Retina (tissue), 1 donor: ENCODE results near the gene HCAR1.
A peak's percentile ranks its signal among the peaks of the same experiment; 100 is the strongest.
"Not testable (repeated sequence)": the region's sequence is repeated elsewhere in the genome, so short reads cannot be mapped to it uniquely, and the experiment has no call there.

ENCODE experiments used
- DNase-seq: peaks from one replicate; pipeline ENCODE4 v3.0.0-alpha.2; 2016

Gene HCAR1

DNA sequence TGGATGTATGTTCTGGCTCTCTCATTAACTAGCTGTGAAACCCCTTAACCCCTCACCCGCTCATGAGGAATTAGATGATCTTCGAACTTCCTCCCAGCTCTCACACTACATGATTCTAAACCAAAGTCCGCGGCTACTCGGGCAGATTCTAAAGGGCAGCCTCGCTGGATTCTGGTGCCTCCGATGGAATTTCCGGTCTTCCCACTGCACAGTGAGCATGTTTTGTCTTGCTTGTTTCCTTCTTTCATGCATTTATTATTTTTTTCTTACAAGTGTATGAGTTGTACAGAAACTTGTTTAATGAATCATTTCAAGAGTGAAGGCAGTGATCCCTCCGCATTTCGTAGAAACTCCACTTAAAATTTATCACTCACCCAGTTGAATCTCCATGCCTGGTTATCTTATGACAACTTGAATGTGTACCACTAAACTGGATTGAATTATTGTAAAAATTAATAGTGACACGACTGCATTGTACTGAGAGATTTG is 9.5 kb downstream of the HCAR1 start:
- no peak for DNase-seq

- not testable (repeated sequence) for DNase-seq
Observed at GRCh38 chr12:122716658-122717057, 14.0 kb downstream of the HCAR1 start, which contains the start of gene HCAR3. Gene HCAR3, minus strand, starts transcription at chr12:122716811. Its CDS starts 74 bp downstream, at chr12:122716737.

GRCh38 chr12:122715211-122715610 is 15.4 kb downstream of the HCAR1 start:
- not testable (repeated sequence) for DNase-seq

DNA sequence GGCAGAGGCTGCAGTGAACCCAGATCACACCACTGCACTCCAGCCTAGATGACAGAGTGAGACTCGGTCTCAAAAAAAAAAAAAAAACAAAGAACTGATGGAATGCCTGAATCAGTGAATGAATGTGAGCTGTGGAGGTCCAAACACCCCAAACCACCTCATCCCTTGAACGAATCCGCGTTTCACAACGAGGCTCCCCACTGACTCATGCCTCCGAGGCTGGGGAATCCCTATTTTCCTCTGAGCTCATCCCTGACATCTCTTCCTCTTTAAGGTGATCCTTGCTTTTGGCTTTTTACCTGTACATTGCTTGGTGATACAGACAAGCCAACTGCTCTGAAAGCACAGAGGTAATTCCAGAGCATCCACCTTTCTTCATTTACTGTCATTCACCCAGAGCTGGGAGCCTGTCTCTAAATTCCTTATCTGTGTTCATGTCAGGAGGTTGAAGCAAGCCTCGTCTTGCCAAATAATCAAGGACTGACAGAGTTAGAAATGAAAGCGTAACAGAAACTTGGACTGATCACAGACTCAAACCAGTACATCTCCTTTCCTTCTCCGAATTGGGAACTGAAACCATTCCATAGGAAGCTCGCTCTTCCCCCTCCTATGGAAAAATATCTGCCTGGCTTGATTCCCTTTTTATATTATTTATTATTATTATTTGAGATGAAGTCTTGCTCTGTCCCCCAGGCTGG is 17.0 kb downstream of the HCAR1 start:
- DNase-seq, result not testable (repeated sequence)

GRCh38 chr12:122711266-122711665 is 19.4 kb downstream of the HCAR1 start:
- DNase-seq, result not testable (repeated sequence)

- not testable (repeated sequence) for DNase-seq
Observed at GRCh38 chr12:122710341-122710740, 20.3 kb downstream of the HCAR1 start.

DNA sequence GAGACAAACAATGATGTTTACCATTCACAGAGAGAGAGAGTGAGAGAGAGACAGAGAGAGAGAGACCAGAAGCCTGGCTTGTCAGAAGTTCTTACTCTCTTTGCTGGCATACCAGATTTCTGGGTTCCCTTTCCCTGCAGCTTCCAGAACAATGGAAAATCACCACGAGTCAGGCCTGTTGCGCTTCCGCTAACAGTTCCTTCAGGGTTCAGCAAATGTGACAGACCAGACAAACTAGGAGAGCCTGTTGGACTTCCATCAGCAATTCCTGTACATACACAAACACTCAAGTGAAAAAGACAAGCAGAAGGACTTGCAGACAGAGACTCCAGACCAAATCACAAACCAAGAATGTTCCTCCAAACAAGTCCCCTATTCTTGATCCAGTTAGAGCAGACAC is 21.4 kb downstream of the HCAR1 start:
- not testable (repeated sequence) for DNase-seq

GRCh38 chr12:122703841-122704240 is 26.8 kb downstream of the HCAR1 start:
- not testable (repeated sequence) for DNase-seq

DNA sequence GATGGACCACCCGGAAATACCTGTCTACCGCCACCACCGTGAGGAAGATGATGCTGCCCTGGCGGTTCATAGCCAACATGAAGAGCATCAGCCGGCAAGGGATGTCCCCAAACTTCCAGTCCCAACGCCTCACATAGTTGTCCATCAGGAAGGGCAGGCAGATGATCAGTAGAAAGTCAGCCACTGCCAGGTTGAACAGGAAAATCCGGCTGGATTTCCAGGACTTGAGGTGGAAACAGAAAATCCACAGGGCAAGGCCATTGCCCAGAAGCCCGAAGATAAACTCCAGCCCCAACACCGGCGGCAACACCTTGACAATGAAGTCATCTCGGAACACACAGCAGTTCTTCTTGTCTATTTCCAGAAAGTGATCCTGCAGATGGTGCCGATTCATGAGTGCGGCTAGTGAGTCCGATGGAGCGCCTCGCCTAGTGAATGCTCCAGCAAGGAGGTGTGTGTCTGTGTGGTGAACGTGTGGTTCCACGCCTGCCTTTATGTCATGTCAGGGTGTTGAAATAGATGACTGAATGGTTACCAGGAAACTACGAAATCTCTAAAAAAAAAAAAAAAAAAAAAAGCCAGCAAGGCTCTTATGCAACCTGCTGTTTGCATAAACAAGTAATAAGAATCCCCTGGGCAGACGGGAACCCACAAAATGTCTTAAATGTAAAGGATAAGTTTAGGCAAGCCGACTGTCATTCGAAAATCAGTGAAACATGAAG is 27.6 kb downstream of the HCAR1 start, which contains the start of gene HCAR2:
Gene HCAR2, minus strand, starts transcription at position 468 of the 722 bp plus-strand sequence. Its CDS starts 74 bp downstream, at position 394.
- DNase-seq, result peak; percentile 2

GRCh38 chr12:122701481-122701880 is 29.2 kb downstream of the HCAR1 start:
- not testable (repeated sequence) for DNase-seq

DNA sequence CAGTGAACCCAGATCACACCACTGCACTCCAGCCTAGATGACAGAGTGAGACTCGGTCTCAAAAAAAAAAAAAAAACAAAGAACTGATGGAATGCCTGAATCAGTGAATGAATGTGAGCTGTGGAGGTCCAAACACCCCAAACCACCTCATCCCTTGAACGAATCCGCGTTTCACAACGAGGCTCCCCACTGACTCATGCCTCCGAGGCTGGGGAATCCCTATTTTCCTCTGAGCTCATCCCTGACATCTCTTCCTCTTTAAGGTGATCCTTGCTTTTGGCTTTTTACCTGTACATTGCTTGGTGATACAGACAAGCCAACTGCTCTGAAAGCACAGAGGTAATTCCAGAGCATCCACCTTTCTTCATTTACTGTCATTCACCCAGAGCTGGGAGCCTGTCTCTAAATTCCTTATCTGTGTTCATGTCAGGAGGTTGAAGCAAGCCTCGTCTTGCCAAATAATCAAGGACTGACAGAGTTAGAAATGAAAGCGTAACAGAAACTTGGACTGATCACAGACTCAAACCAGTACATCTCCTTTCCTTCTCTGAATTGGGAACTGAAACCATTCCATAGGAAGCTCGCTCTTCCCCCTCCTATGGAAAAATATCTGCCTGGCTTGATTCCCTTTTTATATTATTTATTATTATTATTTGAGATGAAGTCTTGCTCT is 30.5 kb downstream of the HCAR1 start:
- DNase-seq, result not testable (repeated sequence)

- DNase-seq, result not testable (repeated sequence)
Observed at GRCh38 chr12:122696922-122697321, 33.7 kb downstream of the HCAR1 start.

DNA sequence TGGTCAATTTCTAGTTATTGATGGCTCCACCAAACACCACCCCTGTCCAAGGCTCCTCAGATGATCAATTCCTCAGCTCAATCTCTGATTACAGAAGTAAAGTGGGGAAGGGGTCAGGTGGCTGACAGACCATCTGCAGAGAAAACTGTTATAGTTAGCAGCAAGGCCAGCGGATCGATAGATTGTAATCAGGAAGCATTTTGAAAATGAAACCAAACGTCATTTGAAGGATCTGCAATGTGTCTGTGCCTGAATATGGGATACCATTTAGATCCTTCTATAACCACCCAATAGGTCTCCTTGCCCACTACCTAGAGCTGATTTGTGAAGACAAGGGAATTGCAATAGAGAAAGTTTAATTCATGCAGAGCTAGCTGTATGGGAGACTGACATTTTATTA is 39.1 kb downstream of the HCAR1 start:
- no peak for DNase-seq

GRCh38 chr12:122688291-122688690 is 42.4 kb downstream of the HCAR1 start:
- no peak for DNase-seq

GRCh38 chr12:122687086-122687485 is 43.6 kb downstream of the HCAR1 start:
- DNase-seq, result no peak

- no peak for DNase-seq
Observed at GRCh38 chr12:122686538-122686937, 44.1 kb downstream of the HCAR1 start.

- DNase-seq, result no peak
Observed at GRCh38 chr12:122684297-122684813, 46.3 kb downstream of the HCAR1 start.

- DNase-seq, result no peak
Observed at GRCh38 chr12:122681814-122682213, 48.8 kb downstream of the HCAR1 start.

GRCh38 chr12:122680989-122681388 is 49.7 kb downstream of the HCAR1 start:
- not testable (repeated sequence) for DNase-seq

DNA sequence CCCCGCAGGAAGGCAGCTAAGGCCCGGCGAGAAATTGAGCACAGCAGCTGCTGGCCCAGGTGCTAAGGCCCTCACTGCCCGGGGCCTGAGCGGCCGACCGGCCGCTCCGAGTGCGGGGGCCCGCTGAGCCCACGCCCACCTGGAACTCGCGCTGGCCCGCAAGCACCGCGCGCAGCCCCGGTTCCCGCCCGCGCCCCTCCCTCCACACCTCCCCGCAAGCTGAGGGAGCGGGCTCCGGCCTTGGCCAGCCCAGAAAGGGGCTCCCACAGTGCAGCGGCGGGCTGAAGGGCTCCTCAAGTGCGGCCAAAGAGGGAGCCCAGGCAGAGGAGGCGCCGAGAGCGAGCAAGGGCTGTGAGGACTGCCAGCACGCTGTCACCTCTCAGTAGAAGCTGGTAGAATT is 53.9 kb downstream of the HCAR1 start:
- not testable (repeated sequence) for DNase-seq
